NCI-H1092 treated with DMSO at 0.1 percent for 48 hours (cell line): ENCODE results near the gene USP34.
"Not testable (repeated sequence)": the region's sequence is repeated elsewhere in the genome, so short reads cannot be mapped to it uniquely, and the experiment has no call there.

Experiments
- DNase-seq: peaks from one replicate; lab custom pipeline; 2025; lab: John Stamatoyannopoulos, UW

USP34 gene

DNA sequence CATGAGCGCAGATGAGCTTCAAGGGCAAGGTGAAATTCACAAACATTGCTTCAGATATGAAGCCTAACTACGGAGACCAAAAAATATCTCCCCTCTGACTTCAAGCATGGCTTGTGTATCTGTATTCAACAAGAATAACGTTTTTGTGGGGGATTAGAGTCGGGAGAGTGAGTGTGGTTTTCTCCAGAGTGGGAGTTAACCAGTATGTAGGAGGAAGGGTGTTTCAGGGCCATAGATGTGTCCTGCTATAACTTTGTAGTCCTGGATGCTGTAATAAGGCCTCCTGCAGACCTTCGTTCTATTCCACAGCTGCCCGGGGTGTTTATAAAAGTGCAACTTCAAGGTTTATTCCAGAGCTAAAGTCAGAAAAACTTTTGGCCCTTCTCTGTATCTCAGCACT lies 321.8 kb downstream of the USP34 start:
- DNase-seq, result no peak

DNA sequence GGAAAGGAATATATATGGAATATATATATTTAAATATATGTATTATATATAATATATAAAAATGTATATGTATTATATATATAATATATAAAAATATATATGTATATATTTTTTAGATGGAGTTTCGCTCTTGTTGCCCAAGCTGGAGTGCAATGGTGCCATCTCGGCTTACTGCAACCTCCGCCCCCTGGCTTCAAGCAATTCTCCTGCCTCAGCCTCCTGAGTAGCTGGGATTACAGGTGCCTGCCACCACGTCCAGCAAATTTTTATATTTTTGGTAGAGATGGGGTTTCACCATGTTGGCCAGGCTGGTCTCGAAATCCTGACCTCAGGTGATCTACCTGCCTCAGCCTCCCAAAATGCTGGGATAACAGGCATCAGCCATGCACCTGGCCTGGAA lies 322.8 kb downstream of the USP34 start:
- not testable (repeated sequence) for DNase-seq

DNA sequence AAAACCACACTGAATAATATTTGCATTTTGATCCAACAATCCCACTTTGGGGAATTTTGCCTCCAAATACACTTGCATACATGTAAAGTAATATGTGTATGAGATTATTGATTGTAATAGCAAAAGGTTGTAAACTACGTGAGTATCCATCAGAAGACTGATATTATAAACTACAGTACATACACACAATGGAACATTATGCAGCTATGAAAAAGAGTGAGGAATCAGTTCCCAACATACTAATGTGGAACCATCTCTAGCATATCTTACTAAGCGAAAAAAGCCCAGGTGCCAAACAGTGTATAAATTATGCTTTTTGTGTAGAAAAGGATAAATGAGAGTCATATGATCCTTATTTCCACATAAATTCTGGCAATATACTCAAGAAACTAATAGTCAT lies 324.9 kb downstream of the USP34 start:
- DNase-seq, result no peak

DNA sequence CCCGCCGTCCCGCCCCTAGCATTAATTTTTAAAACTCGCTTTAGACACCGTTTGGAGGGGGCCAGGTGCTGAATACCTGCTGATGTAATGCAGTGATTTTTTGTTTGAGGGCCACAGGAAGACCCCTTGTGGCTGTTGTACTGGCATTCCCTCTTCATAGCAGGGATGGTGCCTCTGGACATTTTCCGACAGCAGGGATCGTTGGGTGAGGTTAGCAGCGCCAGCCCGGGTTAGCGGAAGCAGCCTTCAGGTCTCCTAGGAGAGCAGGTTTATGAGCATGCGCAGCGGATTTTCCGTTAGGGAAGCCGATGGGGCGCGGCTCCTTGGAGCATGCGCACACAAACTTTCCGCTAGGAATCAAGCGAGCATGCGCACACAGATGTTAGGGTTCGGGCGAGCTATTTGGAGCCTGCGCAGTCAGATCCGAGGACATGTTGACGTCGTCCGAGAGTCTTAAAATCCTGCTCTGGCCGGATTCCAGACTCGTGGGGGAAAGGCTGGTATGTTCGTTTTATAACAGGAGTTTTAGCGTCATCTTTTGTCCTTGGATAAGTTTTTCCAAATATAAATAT lies 326.1 kb downstream of the USP34 start:
- no peak for DNase-seq

DNA sequence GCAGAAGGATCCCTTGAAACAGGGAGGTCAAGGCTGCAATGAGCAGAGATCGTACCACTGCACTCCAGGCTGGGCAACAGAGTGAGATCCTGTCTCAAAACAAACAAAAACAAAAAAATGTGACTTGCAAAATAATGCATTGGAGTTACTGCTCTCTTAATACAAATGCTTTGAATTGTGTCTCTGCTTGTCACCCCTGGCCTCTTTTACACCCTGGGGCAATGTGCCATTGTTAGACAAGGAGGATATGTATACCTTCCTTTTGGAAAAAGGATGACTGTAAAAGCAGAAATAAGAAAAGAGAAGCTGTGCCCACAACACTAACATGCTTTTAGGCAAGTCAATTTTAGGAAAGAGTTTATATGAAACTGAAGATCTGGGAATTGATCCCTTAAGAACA lies 329.7 kb downstream of the USP34 start:
- no peak for DNase-seq

DNA sequence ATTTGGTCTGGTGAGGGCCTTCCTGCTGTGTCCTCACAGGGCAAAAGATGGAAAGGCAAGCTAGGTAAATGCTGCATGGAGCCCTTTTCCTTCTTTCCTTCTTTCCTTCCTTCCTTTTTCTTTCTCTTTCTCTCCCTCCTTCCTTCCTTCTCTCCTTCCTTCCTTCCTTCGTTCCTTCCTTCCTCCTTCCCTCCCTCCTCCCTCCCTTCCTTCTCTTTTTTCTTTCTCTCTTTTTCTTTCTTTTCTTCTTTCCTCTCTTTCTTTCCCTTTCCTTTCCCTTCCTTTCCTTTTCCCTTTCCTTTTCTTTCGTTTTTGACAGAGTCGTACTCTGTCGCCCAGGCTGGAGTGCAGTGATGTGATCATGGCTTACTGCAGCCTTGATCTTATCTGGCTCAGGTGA lies 332.0 kb downstream of the USP34 start:
- no peak for DNase-seq
